Stimulated activated naive CD4-positive, alpha-beta T cell treated with Interleukin-2 at 50 U/mL for 16 hours (primary cell): Measurements from ENCODE around the gene SEPTIN2.
A peak's percentile ranks its signal among the peaks of the same experiment; 100 is the strongest.
"Not testable (repeated sequence)": the region's sequence is repeated elsewhere in the genome, so short reads cannot be mapped to it uniquely, and the experiment has no call there.

ENCODE experiments used
- DNase-seq: peaks from one replicate; lab custom pipeline; 2025; lab: John Stamatoyannopoulos, UW

The SEPTIN2 gene

GRCh38 chr2:241286348-241287090 is 29.2 kb upstream of the SEPTIN2 start:
- DNase-seq = no peak

DNA sequence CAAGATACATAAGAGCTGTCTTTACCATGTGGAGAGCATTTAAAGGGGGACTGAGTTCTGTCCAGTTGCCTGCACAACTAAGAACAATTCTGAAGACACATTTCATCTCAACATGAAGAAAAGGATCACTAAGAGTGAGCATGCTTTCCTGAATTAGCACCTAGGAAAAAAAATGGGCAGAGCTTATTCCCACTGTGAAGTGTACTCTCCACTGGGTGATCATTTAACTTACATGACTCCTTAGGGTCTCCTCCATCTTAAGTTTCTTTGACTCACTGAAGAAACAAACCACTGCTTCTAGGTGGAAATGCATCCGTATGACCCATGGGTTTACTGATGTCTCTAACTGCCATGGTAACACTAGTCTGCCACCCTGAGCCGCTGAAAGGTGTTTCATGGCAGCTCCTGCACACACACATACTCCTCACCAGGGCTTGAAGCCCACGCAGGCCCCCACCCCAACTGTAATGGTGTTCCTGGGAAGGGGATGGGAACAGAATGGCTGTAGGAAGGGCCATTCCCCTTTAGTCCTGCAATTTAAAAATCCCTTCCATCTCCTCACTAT is 27.3 kb upstream of the SEPTIN2 start:
- DNase-seq = no peak

GRCh38 chr2:241289053-241289452 is 26.7 kb upstream of the SEPTIN2 start:
- no peak for DNase-seq

DNA sequence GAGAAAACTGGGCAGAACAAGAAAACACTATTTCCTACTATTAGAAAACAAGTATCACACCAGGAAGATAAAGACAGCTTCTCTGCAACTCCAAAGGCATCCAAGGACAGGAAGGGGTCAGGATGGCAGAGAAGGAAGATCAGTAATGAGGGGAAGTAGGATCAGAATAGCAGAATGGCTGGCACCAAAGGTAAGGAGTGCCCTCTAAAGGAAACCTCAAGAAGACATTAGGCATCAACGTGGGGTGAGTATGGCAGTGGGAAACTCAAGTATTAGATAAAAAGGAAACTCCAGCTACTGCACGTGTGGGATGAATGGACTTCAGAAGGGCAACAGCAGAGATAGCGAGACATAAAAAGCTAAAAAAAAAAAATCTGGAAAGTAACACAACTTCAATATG is 26.1 kb upstream of the SEPTIN2 start:
- DNase-seq = no peak

DNA sequence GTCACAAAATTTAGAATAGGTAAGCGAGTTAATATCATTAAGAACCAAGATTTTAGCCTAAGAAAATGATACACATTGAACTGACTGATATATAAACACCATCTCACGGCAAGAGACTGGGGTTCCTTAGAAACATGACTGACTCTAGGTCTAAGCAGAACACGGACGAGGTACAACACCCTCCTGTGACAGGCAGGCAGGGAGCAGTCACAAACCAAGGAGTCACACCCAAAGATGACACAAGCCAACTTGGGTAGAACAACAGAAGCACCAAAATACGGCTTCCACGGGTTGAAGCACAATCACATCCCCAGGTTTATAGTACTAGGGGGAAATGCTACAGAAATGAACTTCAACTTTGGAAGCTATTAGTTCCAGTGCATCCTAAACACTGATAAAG is 24.6 kb upstream of the SEPTIN2 start:
- DNase-seq = no peak

DNA sequence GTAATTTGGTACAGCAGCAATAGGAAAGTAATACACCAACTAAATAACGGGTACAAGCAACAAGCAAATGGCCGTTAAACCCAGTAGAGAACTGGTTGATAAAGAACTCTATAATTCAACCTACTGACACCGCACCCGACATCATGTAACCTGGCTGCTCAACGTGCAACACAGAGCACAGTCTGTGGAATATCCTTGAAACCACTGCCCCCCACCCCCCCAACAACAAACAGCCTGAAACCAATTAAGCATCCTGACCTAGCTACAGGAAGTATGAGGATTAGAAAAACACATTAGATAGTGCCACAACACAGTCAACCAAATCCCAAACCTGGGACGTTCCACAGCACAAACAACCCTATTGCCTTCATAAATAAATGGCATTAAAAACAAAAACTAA is 23.7 kb upstream of the SEPTIN2 start:
- no peak for DNase-seq

- not testable (repeated sequence) for DNase-seq
These were observed 22.3 kb upstream of the SEPTIN2 start for GRCh38 chr2:241293378-241293797.

DNA sequence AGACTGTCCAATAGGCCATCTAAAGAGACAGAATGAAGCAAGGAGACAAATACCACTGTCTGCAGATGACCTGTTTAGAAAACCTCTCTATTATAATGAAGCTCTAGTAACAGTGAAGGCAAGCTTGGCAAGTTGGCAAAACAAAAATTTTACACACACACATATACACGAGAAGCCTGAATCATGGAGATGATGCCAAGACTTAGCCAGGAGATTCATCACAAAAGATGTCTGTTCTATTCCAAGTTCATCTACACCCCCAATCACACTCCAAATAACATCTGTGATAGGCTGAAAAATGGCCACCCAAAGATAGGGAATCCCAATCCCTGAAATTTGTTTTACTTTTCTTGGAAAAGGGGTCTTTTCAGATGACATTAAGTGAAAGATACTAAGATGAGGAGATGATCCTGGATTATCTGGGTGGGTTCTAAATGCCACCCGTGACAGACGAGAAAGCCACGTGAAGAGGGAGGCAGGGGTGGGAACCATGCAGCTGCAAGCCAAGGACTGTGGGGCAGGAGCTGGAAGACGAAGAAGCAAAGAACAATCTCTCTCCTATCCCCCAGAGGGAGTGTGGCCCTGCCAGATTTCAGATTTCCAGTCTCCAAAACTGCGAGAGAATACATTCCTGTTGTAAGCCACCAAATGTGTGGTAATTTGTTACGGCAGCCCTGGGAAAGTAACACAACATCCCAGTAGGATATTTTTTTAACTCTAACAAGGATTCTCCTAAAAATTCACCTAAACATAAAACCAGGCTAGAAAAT is 20.2 kb upstream of the SEPTIN2 start:
- no peak for DNase-seq

DNA sequence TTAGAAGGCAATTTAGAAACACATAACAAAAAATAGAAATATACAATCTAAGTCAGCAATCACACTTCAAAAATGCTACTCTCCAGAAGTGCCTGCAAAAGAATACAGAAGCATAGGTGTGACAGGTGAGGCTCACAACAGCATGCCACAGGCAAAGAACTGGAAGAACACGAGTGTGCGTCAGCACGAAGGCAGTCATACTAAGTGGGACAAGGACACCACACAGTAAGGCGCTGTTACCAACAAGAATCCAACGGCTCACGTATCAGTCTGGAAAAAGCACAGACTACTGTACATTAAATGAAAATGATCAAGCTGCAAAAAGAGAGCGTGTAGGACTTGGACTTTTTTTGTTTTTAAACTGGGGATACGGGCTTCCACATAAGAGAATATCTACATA is 19.0 kb upstream of the SEPTIN2 start:
- no peak for DNase-seq

- no peak for DNase-seq
These were observed 17.1 kb upstream of the SEPTIN2 start for GRCh38 chr2:241298673-241299072.

- no peak for DNase-seq
These were observed 15.7 kb upstream of the SEPTIN2 start for GRCh38 chr2:241300000-241300399.

DNA sequence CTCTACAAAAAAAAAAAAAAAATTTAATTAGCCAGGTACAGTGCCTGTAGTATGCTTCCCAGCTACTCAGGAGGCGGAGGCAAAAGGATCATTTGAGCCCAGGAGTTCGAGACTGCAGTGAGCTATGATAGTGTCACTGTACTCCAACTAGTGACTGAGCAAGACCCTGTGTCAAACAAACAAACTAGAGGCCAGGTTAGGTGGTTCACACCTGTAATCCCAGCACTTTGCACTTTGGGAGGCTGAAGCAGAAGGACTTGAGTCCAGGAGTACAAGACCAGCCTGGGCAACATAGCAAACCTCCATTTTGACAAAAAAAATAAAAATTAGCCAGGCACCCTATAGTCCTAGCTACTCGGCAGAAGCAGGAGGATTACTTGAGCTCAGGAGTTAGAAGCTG is 13.6 kb upstream of the SEPTIN2 start:
- no peak for DNase-seq

- no peak for DNase-seq
These were observed 12.7 kb upstream of the SEPTIN2 start for GRCh38 chr2:241302759-241303651.

DNA sequence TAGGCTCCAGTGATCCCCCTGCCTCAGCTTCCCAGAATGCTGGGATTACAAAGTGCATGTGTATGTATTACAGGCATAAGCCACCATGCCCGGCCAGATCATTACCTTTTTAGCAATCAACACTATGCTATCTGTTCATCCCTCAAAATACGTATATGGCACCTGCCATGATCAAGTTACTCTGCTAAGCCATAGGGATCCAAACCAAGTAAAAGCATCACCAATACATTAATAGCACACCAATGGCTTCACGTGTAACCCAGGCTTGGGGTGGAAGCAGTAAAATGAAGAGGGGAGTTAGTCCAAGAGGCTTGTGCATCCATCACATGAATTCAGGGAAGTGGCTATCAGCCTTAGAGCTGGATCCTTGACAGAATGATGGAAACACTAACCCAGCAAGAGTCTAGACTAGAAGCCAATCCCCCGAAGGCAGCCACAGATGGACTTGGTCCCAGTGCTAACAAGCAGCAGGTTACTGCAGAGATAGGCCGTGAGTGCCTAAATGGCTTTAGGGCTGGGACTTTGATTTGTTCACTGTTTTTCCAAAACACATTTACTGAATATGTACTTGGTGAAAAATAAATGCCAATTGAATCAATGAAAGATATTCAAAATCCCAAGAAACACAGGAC is 11.6 kb upstream of the SEPTIN2 start:
- DNase-seq = no peak

DNA sequence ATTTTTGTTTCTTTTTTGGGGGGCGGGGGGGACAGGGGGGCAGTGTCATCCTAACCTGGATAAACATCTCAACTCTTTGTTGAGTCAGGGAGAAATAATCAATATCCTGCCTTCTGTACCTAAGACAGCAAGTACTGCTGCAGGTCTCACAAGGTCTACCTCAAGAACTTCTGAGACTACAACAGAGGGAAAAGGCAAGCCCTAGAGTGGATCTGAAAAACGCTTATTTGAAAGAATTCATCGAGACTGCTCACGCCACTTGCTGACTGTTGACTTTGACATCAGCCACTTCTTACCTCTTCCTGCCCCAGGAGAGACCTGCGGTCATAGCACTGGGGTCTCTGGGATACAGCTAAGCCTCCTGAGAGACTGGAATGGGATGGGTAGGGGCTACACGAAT is 8.7 kb upstream of the SEPTIN2 start:
- no peak for DNase-seq

GRCh38 chr2:241308267-241308666 is 7.5 kb upstream of the SEPTIN2 start:
- no peak for DNase-seq

DNA sequence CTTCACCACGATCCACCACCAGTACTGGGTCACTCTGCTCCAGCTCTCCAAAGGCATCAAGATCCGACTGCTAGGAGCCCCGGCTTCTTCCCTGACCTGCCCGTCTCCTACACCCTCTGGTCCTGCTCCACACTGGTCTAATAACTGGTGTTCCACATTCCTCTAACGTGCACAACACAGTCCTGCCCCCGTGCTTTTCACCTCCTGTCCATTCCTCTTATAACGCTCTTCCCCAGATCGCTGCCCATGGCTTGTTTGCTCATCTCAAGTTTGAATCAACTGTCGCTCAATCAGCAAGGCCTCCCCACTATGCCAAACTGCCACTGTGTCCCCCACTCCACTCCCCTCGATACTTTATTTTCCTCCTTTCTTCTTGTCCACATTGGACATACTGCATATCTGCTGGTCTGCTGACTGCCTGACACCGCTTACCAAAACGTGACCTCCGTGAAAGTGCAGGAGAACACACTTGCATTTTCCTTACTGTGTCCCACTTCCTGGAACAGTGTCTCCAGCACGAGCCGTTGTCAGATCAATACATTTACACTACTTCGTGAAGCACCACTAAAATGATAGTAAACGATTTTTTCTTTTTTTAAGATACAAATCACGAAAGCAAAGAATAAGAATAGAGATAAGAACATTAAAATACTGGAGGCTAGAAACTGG is 6.8 kb upstream of the SEPTIN2 start:
- DNase-seq = no peak

DNA sequence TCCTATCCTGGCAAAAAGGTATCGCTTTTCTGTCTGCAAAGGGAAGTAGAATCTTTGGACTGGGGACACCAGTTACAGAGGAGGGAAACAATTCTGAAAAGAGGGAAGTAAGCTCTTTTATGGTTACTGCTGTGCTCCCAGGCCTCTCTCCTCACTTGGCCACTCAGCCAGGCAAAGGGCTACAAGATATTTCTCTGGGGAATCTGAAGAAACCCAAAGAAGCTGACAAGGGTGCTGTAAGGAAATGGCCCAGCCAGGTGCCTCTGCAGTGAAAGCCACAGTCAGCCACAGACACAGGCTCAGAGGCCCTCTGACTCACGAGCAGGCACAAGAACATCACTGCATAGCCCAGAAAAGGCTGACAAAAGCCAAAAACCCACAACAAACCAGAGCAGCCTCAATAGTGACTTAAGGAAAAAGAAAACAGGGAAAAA is 6.0 kb upstream of the SEPTIN2 start:
- DNase-seq = peak; percentile 64

DNA sequence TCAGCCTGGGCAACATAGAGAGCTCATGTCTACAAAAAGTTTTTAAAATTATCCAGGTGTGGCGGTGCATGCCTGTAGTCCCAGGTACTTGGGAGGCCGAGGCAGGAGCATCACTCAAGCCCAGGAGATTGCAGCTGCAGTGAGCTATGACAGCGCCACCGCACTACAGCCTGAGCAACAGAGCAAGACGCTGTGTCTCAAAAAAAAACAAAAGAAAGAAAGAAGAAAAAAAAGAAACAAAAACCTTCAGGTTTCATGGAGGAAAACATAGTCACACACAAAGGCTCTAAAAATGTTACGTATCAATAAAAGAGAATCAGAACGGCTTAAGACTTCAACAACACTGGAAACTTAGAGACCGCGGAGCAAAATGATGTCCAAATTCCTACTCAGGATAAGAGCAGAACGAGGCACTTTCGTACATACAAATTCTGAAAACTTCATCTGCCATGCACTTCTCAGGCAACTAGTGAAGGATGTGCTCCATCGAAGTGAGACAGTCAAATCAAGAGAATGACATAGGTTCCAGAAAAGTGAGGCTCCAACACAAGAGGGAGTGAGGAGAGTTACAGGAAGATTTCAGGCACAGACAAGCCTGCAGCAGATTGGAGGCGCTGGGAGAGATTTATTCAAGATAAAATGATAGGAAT is 4.7 kb upstream of the SEPTIN2 start:
- no peak for DNase-seq

DNA sequence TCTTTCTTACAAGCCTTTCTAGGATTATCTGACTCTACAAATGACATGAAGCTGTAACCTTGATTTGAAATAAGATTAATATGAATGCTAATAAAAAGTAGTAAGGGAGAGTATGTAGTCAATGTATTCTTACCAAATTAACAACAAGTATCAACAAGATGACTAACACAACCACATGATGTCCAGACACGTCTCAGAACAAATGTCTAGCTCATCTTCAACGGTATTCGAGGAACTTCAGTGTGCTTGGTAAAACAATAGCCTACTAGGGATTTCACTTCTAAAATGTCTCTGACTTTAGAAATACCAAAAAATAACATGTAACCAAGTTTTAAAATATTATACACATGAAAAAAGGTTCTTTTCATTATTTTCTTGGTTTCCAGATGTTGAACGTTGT is 3.6 kb upstream of the SEPTIN2 start:
- no peak for DNase-seq
